Gastrocnemius medialis (tissue), 4 donors: ENCODE measurements around the gene TMEM168.

Source experiments
- CTCF ChIP-seq, 5 experiments: fragments of 450-650 bp in 3 of 5; fragments of 200-600 bp in 2 of 5; sonication (generic) in 2 of 5; IDR thresholded peaks in 4 of 5; conservative IDR thresholded peaks in 1 of 5; 1 replicate in 4 of 5; 2 replicates in 1 of 5; pipeline ENCODE4 v1.5.1; 2016 to 2019; ENCODE audit warnings: antibody characterized with exemption in 5 of 5, mild to moderate bottlenecking in 3 of 5, moderate library complexity in 3 of 5
- POLR2A ChIP-seq, 2 donors: fragments of 450-650 bp; IDR thresholded peaks; one replicate each; pipeline ENCODE4 v1.6.1; 2017; ENCODE audit warnings: antibody characterized with exemption in 2 of 2, mild to moderate bottlenecking in 2 of 2, moderate library complexity in 2 of 2

GRCh38 chr7:112789453-112789816 lies 758 bp downstream of the TMEM168 start:
- TF ChIP-seq CTCF (IDR thresholded peaks at IDR 0.05 in 4 of 5, conservative IDR thresholded peaks at IDR 0.05 in 1 of 5) (no peak), POLR2A (IDR thresholded peaks at IDR 0.05) (no peak)
